Endothelial cell of umbilical vein (primary cell): ENCODE data around the gene NUP205. TPM values are rescaled to one million over a fixed set of nuclear protein-coding genes. Genes with fewer than 3 reads are reported as not detected.

Experiments
- BruUV-seq: library from RNA; stranded (reverse); fragments of 400-500 nt; replicated peaks from 2 replicates; lab custom pipeline; 2021; lab: Mats Ljungman, UMichigan
- CTCF ChIA-PET: fragments of 300-600, 350-600 bp; sonication (Branson Sonifier 250); formaldehyde crosslinking; loops from one replicate; lab custom pipeline; 2021; ENCODE audit warnings: antibody characterized with exemption, inconsistent platforms; lab: Charles Lee
- POLR2A ChIA-PET: fragments of 300-600, 350-600 bp; sonication (Branson Sonifier 250); formaldehyde crosslinking; loops from one replicate; lab custom pipeline; 2021; ENCODE audit warnings: antibody characterized with exemption, inconsistent platforms; lab: Charles Lee
- DNase-seq: peaks from one replicate; pipeline ENCODE4 v3.0.0-alpha.2; 2011; ENCODE audit warnings: low read depth, low spot score
- FAIRE-seq: peaks from 2 replicates; lab custom pipeline; 2011; peaks lifted over from hg19 to GRCh38; lab: Jason Lieb, UNC
- H2AFZ ChIP-seq: 2 replicates; pipeline ENCODE4 v1.6.0; 2012; ENCODE audit warnings: low read depth, low read length, control low read depth, inconsistent platforms
- H3K27ac ChIP-seq: 2 replicates; pipeline ENCODE4 v1.5.1; 2011; ENCODE audit warnings: low read depth, mild to moderate bottlenecking, control low read depth, low read length, moderate library complexity; ENCODE audit not compliant: insufficient read depth
- H3K27me3 ChIP-seq, 2 experiments: 2 replicates each; pipeline versions ENCODE4 v1.6.0 to v1.6.1; 2011; ENCODE audit warnings: low read length in 2 of 2, mixed read lengths in 1 of 2; ENCODE audit not compliant: control insufficient read depth in 2 of 2, insufficient read depth in 2 of 2
- H3K36me3 ChIP-seq, 2 experiments: 2 replicates in 1 of 2; 3 replicates in 1 of 2; pipeline ENCODE4 v1.5.1; 2011; ENCODE audit warnings: low read length in 2 of 2, mild to moderate bottlenecking in 1 of 2, moderate library complexity in 1 of 2; ENCODE audit not compliant: control insufficient read depth in 2 of 2, insufficient read depth in 2 of 2; ENCODE audit errors: extremely low read depth in 1 of 2
- H3K4me1 ChIP-seq: 3 replicates; pipeline ENCODE4 v1.5.1; 2011; ENCODE audit warnings: mild to moderate bottlenecking, low read length; ENCODE audit not compliant: control insufficient read depth, insufficient read depth; ENCODE audit errors: extremely low read depth
- H3K4me2 ChIP-seq: 2 replicates; pipeline ENCODE4 v1.6.1; 2011; ENCODE audit warnings: low read length, control low read depth, mixed read lengths; ENCODE audit not compliant: insufficient read depth
- H3K4me3 ChIP-seq, 3 experiments: fragments of 200-600 bp in 1 of 3; sonication (generic), shearing (Covaris generic) in 1 of 3; replicated peaks in 1 of 3; 2 replicates each; pipeline ENCODE4 v1.5.1; 2011 to 2016; ENCODE audit warnings: control low read depth in 3 of 3, low read length in 3 of 3, mild to moderate bottlenecking in 2 of 3, inconsistent platforms in 1 of 3, low read depth in 1 of 3, moderate library complexity in 1 of 3; ENCODE audit not compliant: insufficient read depth in 1 of 3
- H3K79me2 ChIP-seq: 2 replicates; pipeline ENCODE4 v1.6.0; 2012; ENCODE audit warnings: low read length, inconsistent platforms; ENCODE audit not compliant: control insufficient read depth, insufficient read depth
- H3K9ac ChIP-seq: replicated peaks from 2 replicates; pipeline ENCODE3; 2011; ENCODE audit warnings: low read length, control low read depth; ENCODE audit not compliant: insufficient read depth; ENCODE audit errors: extremely low read depth
- H3K9me1 ChIP-seq: replicated peaks from 3 replicates; pipeline ENCODE4 v1.6.0; 2011; ENCODE audit warnings: mild to moderate bottlenecking, low read length; ENCODE audit not compliant: control insufficient read depth, insufficient read depth; ENCODE audit errors: extremely low read depth
- H3K9me3 ChIP-seq: replicated peaks from 2 replicates; pipeline ENCODE4 v1.5.1; 2012; ENCODE audit warnings: low read length, inconsistent platforms; ENCODE audit not compliant: control insufficient read depth, insufficient read depth
- H4K20me1 ChIP-seq: replicated peaks from 2 replicates; pipeline ENCODE3; 2011; ENCODE audit warnings: mild to moderate bottlenecking, low read length; ENCODE audit not compliant: control insufficient read depth, insufficient read depth; ENCODE audit errors: extremely low read depth
- EZH2 ChIP-seq: IDR thresholded peaks from 2 replicates; pipeline ENCODE4 v1.6.1; 2012; ENCODE audit warnings: borderline replicate concordance, low read depth, mild to moderate bottlenecking, moderate library complexity, low read length, inconsistent platforms; ENCODE audit not compliant: severe bottlenecking
- FOS ChIP-seq: IDR thresholded peaks from 2 replicates; pipeline ENCODE4 v1.6.1; 2011; ENCODE audit warnings: mild to moderate bottlenecking, low read length, moderate library complexity, borderline replicate concordance; ENCODE audit not compliant: insufficient read depth
- GATA2 ChIP-seq: IDR thresholded peaks from 2 replicates; pipeline ENCODE4 v1.7.0; 2011; ENCODE audit warnings: low read depth, mild to moderate bottlenecking, moderate library complexity, mixed read lengths, low read length; ENCODE audit not compliant: insufficient read length, insufficient read depth
- JUN ChIP-seq: IDR thresholded peaks from 2 replicates; pipeline ENCODE4 v1.6.1; 2011; ENCODE audit warnings: borderline replicate concordance, low read depth; ENCODE audit not compliant: insufficient read length, insufficient read depth
- MYC ChIP-seq: IDR thresholded peaks from one replicate; pipeline ENCODE4 v1.6.1; 2011; ENCODE audit warnings: mild to moderate bottlenecking, low read depth, low read length
- POLR2A ChIP-seq: IDR thresholded peaks from 2 replicates; pipeline ENCODE4 v1.6.1; 2012; ENCODE audit warnings: low read depth, mild to moderate bottlenecking, control low read depth, low read length
- POLR2AphosphoS5 ChIP-seq: IDR thresholded peaks from 2 replicates; pipeline ENCODE4 v1.6.1; 2012; ENCODE audit warnings: low read depth, mild to moderate bottlenecking, control low read depth, low read length, moderate library complexity; ENCODE audit not compliant: insufficient read depth
- dilution Hi-C: fragments of 300-500 bp; cut with MboI; formaldehyde crosslinking; loops from one replicate; pipeline ENCODE4 v1.15.0; 2019; ENCODE audit warnings: low sequenced_read_pairs; ENCODE audit not compliant: extremely low pct_ligation_motif_present
- intact Hi-C: fragments of 100-400 bp; cut with micrococcal nuclease; formaldehyde crosslinking; loops from one replicate; pipeline ENCODE4 v1.10.0; 2022
- polyA plus RNA-seq, 4 experiments: library from polyadenylated mRNA; depleted of rRNA in 3 of 4; stranded (reverse) in 3 of 4; unstranded in 1 of 4; fragments of >200 nt; gene quantifications; 2 replicates each; pipeline versions ENCODE4 v1.2.1 to v1.2.3, GENCODE V29; 2011 to 2012; ENCODE audit warnings: missing spikeins in 1 of 4
- total RNA-seq: library from RNA; stranded (reverse); gene quantifications from 2 replicates; pipeline ENCODE4 v1.2.3, GENCODE V29; 2021
- TF ChIP-seq, protein P1 (sequence below): IDR thresholded peaks from 2 replicates; pipeline ENCODE4 v1.6.1; 2011; ENCODE audit not compliant: insufficient read depth, insufficient read length
- TF ChIP-seq, protein P2 (sequence below), 2 donors: IDR thresholded peaks; 1 replicate in 1 of 2; 2 replicates in 1 of 2; pipeline ENCODE4 v1.5.1; 2011; ENCODE audit warnings: low read length in 2 of 2, mild to moderate bottlenecking in 2 of 2, moderate library complexity in 2 of 2, control low read depth in 1 of 2, inconsistent platforms in 1 of 2, low read depth in 1 of 2; ENCODE audit not compliant: insufficient read depth in 1 of 2; ENCODE audit errors: extremely low read depth in 1 of 2

NUP205 gene
- total and polyA plus RNA-seq, 2 donors (not counting 3 experiments of a cell fraction or from before 2014, with no cell fraction given) = 48.8 to 81.3 TPM

DNA sequence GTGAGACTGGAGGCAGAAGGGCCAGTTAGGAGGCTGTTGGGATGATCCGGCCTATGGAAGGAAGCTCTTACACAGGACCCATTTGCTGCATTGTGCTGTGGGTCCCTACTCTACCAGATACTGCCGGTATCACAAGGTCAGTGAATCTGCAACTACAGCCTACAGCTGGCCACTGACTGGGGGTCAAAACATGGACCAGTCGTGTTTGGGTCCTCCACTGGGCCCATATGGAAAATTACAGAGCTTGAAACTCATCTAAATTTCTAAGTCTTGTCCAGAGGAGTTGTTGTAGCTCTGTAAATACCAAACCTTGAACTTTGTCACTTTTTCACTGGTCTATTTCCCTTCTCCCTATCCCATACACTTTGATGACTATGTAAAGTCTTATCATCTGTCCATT is 5.6 kb upstream of the NUP205 start:
- H3K27me3 ChIP-seq = peaks cover 0 to 4% of the 10 kb centered on the region in 2 experiments
- no TSS peak for BruUV-seq
- dilution Hi-C loops = no loop called here
- H3K9ac ChIP-seq = no peak overlapping the region
- H2AFZ ChIP-seq = no peak overlapping the region
- no peak for TF ChIP-seq POLR2AphosphoS5
- H3K9me1 ChIP-seq = peaks cover 2% of the 10 kb centered on the region
- H3K27ac ChIP-seq = no peak overlapping the region
- no peaks in the 10 kb centered on the region for H3K79me2 ChIP-seq
- no peak for FAIRE-seq
- H3K4me1 ChIP-seq = no peaks in the 10 kb centered on the region
- H4K20me1 ChIP-seq = no peaks in the 10 kb centered on the region
- POLR2A ChIA-PET = no interaction called here
- intact Hi-C loops = no loop called here
- no peaks in the 10 kb centered on the region for H3K36me3 ChIP-seq
- CTCF ChIA-PET = interaction anchor here (1.1 to 1.5 kb wide), 2 partner anchors 11 to 69 kb away, joined by 3 to 4 read pairs; no protein-coding TSS in a partner anchor
- no peak overlapping the region for H3K4me3 ChIP-seq
- DNase-seq = no peak
- H3K9me3 ChIP-seq = no peaks in the 10 kb centered on the region
- no peak overlapping the region for H3K4me2 ChIP-seq

DNA sequence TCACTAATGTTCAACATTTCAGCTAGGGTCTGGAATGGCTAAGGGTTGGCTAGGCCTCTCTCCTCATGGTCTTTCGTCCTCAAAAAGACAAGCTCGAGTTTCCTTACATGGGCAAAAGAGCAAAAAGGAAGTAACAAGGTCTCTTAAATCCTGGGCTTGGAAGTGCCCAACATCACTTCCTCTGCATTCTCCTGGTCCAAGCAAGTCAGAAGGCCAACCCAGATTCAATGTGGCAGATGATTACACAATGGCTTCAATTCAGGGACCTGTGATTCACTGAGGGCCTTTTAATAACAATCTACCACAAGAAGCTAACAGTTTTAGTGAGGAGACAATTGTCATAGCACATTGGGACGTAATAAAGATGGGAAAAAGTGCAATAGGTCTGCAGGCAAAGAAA is 4.4 kb upstream of the NUP205 start:
- Histone ChIP-seq H3K27ac (no peak overlapping the region), H3K27me3 (peaks cover 0 to 4% of the 10 kb centered on the region in 2 experiments), H4K20me1 (no peaks in the 10 kb centered on the region), H3K79me2 (peaks cover 5% of the 10 kb centered on the region), H3K9ac (no peak overlapping the region), H2AFZ (no peak overlapping the region), H3K36me3 (no peaks in the 10 kb centered on the region), H3K9me3 (no peaks in the 10 kb centered on the region), H3K4me3 (no peak overlapping the region), H3K4me2 (no peak overlapping the region), H3K9me1 (peaks cover 2% of the 10 kb centered on the region), H3K4me1 (no peaks in the 10 kb centered on the region)
- dilution Hi-C loops (no loop called here), intact Hi-C loops (no loop called here)
- TF ChIP-seq, protein P1, sequence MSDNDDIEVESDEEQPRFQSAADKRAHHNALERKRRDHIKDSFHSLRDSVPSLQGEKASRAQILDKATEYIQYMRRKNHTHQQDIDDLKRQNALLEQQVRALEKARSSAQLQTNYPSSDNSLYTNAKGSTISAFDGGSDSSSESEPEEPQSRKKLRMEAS = no peak
- TF ChIP-seq MYC = no peak
- no peak for TF ChIP-seq GATA2
- no peak for TF ChIP-seq POLR2AphosphoS5
- TF ChIP-seq, protein P2, sequence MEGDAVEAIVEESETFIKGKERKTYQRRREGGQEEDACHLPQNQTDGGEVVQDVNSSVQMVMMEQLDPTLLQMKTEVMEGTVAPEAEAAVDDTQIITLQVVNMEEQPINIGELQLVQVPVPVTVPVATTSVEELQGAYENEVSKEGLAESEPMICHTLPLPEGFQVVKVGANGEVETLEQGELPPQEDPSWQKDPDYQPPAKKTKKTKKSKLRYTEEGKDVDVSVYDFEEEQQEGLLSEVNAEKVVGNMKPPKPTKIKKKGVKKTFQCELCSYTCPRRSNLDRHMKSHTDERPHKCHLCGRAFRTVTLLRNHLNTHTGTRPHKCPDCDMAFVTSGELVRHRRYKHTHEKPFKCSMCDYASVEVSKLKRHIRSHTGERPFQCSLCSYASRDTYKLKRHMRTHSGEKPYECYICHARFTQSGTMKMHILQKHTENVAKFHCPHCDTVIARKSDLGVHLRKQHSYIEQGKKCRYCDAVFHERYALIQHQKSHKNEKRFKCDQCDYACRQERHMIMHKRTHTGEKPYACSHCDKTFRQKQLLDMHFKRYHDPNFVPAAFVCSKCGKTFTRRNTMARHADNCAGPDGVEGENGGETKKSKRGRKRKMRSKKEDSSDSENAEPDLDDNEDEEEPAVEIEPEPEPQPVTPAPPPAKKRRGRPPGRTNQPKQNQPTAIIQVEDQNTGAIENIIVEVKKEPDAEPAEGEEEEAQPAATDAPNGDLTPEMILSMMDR (IDR thresholded peaks at IDR 0.05; ENCODE audit: extremely low read depth in 1 of 2, insufficient read depth in 1 of 2, low read depth in 1 of 2, low read length in 2 of 2) = no peak
- no peak for TF ChIP-seq FOS
- no peak for TF ChIP-seq JUN
- no peak for TF ChIP-seq POLR2A
- no peak for TF ChIP-seq EZH2
- ChIA-PET CTCF (interaction anchor here (1.4 to 1.8 kb wide), 2 partner anchors 31 to 279 kb away, joined by 4 to 8 read pairs; no protein-coding TSS in a partner anchor), POLR2A (no interaction called here)
- no peak for DNase-seq
- no TSS peak for BruUV-seq
- no peak for FAIRE-seq
